HG03097 (cell line): Measurements from ENCODE around the gene REEP1.
"Not testable (repeated sequence)": the region's sequence is repeated elsewhere in the genome, so short reads cannot be mapped to it uniquely, and the experiment has no call there.

ENCODE experiments used
- ATAC-seq: cut with Tn5 transposase; IDR thresholded peaks from one replicate; pipeline ENCODE4 v1.9.1; 2021; ENCODE audit not compliant: unreplicated experiment, low FRiP score

REEP1 gene

DNA sequence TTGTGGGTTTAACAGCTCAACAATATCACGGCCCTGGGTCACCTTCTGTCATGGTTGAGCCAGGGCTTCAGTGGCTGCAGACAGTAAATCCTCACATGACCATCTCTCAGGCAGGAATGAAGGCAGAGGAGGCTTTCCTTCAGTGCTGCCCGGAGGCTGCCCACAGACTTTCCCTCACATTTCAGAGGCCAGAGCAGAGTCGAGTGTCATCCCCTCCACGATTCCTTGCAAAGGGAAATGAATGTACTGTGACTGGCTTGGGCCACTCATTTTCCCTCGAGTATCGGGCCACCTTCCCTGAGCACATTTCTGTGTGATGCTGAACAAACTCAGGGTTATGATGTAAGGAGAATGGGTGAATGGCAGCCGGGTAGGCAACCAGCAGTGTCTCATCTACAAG, 10.0 kb upstream of the REEP1 start:
- no peak for ATAC-seq

DNA sequence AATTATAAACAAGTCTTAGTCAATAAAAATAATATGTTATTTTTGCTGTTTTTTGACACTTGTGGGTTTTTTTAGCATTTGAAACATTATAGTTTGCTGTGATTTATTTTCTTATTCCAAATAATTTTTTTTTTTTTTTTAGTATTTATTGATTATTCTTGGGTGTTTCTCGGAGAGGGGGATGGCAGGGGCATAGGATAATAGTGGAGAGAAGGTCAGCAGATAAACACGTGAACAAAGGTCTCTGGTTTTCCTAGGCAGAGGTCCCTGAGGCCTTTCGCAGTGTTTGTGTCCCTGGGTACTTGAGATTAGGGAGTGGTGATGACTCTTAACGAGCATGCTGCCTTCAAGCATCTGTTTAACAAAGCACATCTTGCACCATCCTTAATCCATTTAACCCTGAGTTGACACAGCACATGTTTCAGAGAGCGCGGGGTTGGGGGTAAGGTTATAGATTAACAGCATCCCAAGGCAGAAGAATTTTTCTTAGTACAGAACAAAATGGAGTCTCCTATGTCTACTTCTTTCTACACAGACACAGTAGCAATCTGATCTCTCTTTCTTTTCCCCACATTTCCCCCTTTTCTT, 8.5 kb upstream of the REEP1 start:
- not testable (repeated sequence) for ATAC-seq

DNA sequence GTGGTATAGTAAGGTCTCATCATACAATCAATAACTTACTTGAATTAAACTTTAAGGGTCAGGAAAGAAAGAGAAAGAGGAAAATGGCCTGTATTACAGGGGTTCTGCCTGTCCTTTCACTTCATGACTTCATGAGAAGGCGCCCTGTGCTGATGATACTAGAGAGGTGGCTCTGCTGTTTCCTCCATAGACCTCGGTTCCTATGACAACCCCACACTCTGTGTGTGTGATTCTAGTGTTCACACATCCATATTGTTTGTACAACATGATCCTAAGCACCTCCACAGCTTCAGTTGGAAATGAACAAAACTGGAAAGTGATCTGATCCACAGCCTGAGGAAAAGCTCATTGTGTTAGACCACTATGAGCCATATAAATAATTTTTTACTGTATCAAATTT, 7.0 kb upstream of the REEP1 start:
- ATAC-seq: no peak

DNA sequence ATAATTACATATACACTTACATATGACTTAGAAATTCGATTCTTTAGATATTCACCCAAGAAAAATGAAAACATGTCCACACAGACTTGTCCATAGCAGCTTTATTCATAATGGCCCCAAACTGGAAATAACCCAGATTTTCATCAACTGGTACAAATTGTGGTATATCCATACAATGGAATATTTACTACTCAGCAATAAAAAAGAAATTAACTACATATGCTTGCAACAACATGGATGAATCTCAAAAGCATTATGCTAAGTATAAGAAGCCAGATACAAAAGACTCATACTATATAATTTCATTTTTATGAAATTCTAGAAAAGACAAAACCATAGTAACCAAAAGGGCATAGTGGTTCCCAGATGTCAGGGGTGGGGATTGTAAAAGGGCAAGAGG, 5.1 kb upstream of the REEP1 start:
- ATAC-seq: no peak

DNA sequence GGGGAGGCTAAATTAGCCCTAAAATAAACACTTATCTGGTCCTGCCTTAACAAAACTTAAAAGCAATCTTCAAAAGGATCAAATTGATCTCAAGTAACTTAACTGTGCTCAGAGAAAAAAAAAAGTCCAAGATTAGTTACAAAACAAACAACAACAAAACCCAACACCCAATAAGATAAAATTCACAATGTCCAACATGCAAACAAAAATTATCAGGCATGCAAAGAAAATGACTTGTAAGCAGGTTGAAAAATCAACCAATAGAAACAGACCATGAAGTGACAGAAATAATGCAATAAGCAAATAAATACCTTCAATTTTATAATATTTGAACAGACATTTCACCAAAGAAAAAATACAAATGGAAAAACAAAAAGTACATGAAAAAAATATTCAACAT, 4.0 kb upstream of the REEP1 start:
- ATAC-seq: no peak

DNA sequence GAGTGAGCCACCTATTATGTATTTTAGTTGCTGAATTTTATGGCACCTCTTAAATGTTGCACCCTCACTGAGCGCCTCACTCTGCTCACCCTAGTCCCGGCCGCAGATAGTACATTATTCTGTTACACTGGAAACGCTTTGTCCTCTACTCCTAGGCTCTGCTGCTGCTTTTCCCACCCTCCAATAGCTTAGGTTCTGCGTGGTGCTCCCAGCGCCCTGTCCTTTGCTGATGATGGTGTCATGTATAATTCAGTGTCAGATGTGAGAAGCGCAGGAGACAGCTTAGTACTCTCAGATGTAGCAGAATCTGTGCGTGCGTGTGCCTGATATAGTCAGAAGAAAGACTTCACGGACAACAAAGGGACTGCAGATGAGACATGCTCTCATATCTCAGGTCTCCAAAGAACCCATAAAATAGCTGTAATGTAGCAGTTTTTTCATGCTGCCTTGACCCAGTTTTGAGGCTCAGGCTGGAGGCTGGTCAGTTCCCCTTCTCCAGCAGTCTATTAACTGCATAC, 1.4 kb upstream of the REEP1 start:
- ATAC-seq: no peak

DNA sequence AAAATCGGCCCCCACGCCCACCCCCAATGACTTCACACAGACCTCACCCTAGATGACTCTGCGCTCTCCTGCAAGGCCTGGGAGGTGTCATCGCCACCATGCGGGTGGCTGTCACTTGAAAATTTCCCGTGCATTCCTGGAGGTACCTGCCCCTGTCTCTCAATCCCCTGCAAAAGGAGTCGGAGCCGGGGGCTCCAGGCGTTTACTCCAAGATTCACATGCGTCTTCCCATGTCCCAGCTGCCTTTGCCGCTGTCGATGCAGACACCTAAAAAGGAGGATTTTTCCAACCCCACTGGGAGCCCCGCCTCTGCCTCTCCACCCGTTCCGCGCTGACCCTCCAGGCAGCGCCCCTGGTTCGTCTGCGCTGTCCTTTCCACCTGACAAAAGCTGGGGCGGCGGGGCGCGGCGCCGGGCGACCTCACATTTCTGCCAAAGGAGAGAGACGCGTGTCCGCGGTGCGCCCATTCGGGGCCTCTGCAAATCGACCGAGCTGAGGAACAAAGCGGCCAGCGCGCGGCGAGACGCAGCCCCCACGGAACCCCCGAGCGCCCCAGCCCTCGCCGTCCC, 667 bp downstream of the REEP1 start:
- ATAC-seq: no peak

DNA sequence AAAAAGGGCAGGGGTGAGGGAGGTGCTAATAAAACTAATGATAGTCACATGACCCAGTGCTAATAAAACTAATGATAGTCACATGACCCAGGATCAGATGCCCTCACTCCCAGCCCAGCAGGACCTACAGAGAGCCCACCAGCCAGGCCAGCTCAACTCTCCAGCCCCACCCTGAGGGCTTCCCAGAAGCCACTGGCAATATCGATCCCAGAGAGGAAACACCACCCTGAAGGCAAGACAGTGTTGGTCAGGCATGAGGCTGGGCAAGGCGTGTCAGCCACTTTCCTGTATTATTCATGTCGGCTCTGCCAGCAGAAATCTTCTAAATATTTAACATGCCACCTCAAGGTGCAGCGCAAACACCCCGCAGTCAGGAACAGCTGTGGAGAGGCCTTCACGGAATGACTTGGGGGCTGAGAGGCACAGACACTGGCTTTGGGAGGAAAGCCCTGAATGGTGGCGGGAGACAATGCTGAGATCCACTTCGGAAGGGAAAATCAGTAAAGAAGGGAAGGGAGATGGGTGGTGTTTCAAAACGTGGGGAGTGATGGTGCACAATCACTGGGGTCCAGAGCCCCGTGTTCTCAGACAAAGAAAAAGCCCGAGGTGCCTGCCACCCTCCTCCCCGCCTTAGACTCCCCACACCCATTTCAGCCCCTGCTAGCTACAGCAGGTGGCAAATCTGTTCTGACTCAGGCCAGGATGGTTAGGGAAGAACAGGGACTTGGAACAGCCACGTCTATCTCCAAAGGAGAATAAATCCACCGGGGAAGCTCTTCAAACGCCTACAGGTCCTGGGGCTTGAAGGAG, 1.4 kb downstream of the REEP1 start:
- ATAC-seq: no peak

DNA sequence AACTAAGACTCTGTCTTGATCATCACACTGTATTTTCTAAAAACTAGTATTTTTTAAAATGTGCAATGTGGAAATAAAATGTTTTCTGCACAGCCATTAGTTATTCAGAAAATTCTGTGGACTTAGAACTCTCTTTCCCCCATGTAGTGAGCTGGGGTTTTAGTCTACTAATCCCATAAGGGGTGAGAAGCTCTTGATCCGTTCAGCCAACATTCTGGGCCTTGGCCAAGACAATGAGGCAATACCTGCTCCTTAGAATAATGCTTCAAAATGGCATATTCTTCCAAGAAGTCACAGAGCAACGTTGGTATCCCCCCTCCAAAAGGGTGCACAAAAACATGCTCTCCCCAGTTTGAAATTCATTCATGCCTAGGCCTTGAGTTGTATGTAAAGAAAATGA, 4.0 kb downstream of the REEP1 start:
- no peak for ATAC-seq

DNA sequence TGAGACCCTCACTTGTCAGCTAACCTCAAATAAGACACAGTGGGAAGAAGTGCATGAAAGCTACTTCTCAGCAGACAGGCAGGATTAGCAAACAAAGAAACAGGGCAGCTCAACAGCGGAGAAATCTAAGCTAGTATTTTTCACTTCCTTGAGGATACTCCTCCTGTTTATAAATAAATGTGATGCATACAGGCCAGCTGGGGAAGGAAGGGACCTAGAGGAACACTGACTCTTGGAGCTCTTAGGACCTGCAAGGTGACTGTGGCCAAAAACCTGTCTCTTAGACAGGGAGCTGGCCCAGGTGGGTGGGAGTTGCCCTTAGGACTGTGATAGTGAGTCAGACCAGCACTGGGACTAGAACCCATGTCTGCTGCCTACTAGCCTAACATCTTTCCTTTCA, 4.8 kb downstream of the REEP1 start:
- ATAC-seq: no peak

DNA sequence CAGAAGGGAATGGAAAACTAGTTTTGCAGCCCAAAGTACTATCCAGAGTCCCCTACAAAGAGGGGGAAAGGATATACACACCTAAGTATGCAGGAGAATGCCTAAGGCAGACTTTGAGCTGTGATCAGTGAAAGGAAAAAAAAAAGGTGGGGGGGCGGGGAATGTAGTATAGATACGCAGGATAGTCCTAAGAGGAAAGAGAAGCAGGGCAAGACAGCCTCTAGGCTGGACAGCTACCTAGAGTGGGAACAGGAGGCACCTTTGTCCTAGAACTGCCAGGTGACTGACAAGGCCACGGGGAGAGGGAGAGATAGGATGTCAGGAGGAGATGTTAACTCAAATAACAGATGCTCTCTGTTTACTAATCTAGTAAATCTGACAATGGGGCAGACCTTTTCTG, 6.0 kb downstream of the REEP1 start:
- ATAC-seq: no peak

DNA sequence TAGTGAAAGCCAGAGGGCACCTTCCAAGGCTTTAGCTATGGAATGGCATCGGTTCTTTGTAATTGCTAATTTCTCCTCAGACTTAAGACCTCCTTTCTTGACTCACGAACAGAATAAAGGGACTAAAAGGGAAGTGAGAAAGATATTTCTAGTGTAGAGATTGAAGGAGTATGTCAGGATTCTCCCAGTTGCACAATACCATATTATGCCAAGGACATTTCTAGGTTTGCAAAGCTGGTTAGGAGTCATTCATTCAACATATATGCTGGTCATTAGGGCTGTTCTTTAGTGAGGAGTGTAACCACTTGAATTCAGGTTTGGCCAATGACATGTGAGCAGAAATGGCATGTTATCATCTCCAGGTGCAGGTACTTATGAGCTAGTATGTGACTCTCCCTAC, 7.4 kb downstream of the REEP1 start:
- no peak for ATAC-seq

DNA sequence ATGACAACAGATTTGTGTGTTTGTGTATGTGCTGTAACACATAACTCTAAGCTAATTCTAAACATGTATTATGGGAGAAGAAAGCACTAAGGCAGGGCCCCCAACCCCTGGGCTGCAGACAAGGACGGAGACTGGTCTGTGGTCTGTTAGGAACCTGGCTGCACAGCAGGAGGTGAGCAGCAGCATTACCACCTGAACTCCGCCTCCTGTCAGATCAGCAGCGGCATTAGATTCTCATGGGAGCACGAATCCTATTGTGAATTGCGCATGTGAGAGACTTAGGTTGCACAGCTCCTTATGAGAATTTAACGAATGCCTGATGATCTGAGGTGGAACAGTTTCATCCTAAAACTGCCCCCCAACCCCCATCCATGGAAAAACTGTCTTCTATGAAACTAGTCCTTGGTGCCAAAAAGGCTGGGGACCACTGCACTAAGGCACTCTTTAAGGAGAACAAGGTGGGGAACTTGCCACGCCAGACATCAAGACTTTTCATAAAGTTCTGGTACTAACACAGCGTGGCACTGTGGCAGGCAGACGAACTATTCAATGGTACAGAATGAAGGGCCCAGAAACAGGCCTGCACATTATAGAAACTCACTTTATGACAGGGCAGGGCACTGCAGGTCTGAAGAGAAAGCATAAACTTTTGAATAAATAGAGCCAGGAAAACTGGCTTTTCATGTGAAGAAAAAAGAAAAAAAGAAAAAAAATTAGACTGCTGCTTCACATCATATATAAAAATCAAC, 14.0 kb downstream of the REEP1 start:
- ATAC-seq: no peak

DNA sequence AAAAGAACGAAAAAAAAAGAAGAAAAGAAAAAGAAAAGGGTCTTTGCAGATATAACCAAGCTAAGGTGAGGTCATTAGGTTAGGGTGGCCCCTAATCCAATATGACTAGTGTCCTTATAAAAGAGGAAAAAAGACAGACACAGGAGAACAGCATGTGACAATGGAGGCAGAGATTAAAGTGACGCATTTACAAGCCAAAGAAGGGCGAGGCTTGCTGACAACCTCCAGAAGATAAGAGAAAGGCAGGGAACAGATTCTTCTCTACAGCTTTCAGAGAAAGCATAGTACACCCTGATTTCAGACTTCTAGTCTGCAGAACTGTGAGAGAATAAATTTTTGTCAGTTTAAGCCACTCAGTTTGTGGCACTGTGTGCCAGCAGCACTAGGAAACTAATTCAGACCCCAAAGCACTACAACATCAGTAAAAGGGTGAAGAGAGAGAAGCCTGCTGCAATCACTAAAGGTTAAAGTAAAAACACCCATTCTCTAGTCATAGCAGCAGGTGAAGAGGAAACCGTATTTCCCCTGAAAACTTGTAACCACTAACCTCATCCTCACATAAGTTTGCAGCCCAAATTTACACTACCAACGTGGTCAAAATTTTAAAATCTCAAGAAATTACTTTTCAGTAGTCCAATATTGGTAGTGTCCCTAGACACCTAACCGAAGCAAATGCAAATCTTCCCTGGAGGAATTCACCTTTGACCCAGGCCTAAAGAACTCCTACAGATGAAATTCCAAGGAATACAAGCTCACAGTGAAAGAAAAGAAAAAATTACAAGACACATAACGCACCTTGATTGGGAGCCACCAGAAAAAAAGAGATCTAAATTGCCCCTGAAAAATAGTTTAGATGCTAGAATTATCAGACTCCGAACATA, 17.5 kb downstream of the REEP1 start:
- ATAC-seq: no peak

DNA sequence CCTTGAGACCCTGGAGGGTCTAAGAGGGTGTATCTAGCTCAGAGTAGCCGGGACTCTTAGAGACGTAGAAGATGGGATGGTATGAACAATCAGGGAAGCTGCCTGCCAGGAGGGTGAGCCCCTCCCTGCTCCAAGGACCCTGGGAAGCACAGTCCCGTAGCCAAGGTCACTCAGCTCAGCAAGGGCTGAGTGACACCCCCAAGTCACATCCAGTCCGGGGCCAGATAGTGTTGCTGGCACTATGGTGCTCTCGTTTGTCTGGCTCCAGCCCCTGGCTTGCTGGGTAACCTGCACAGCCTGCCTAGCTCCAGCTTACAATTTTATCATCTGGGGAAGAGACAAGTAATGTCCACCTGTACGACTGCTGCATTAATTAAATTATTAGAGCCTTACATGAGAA, 22.3 kb downstream of the REEP1 start:
- no peak for ATAC-seq

DNA sequence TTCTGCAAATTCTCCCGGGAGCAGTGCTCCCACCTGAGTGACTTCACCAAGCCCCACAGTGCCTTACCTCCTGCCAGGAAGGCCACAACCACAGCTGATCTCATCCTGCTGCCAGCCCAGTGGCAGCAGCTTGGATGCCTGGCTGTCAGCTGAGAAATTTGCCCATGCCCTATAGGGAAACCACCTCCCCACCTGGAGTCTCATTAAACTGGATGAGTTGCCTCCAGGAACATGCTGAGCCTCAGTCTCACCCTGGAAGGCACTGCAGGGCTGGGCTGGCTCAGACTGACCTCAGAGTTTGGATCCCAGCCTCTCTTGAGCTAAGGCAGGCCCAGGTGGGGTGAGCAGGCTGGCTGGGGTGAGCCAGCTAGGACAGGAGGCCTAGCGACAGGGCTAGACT, 23.3 kb downstream of the REEP1 start:
- no peak for ATAC-seq

DNA sequence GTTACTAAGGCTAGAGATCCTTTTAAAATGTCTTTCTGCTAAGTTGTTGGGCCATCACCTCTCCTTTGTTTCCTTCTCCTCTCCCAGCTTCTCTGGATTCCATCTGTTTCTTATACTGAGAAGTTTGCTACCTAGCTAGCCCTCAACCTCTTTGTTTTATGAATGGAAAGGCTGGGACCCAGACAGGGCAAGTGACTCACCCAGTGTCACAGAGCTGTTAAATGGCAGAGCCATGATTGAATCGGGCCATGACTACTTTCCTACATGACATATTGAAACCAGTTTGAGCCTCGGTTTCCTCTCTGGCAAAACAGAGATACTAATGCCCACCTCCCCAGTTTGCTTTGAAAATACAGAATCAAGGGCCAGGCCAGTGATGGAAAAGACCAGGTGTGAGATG, 24.1 kb downstream of the REEP1 start:
- ATAC-seq: no peak

DNA sequence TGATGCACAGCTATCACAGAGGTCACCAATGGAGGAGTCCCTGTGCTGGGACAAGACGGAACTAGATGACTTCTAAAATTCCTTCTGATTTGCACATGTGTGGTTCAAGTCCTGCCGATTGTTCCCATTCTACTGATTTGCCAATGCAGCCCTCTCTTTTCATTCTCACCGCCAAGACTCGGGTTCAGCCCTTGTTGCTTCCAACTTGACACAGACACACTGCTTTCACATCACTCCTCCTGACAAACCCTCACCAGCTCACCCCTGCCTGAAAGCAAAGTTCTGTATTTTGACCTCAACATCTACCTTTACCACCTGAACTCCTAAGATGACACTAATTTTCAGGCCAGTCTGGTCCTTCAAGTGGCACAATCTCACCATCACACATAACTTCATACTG, 25.5 kb downstream of the REEP1 start:
- no peak for ATAC-seq

DNA sequence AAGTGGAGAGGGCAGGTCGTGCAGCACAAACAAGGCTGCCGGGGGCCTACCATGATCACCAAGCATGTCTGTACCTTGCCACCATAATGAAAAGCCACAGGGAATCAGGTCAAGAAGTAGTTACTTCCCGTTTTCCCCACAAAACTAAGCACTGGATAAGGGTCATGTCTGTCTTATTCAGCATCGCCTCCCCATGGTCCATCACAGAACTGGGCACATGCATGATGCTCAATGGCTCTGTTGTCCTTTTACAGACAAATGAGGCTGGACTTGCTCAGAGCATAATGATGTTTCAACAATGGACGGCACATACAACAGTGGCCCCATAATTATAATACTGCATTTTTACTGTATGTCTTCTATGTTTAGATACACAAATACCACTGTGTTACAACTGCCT, 27.5 kb downstream of the REEP1 start:
- no peak for ATAC-seq

DNA sequence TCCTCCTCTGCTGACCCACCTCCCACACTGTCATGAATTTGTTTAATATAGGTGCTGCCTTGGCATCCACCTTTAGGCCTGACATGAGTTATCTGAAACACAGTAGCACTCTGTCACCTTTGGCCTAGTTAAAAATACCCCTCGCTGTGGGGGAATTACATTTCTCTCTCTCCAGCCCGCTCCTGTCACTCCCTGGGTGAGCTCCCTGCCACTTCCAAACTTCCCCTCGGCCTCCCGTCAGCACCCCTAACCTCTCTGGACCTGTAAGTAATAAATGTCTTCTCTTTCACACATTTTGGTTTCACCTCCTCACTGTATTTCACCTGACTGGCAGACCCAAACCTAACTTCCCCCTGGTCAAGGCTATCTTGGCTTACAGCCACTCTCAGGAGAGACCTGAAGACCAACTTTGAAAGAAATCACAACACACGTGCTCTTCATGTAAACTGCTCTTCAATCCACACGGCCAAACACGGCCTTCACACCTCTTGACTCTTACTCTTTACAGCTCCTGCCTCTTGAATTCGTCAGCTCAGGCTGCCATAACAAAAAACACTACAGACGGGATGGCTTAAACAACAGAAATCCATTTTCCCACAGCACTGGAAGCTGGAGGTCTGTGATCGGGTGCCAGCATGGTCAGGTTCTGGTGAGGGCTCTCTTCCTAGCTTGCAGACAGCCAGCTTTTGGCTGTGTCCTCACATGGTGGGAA, 28.3 kb downstream of the REEP1 start:
- ATAC-seq: no peak
